ENCODE measurements around the gene ADCY1. TPM values are rescaled to one million over a fixed set of nuclear protein-coding genes. Genes with fewer than 3 reads are reported as not detected.

ADCY1 gene
- total RNA-seq, 2 donors from 2014 or later = 0.14 to 0.85 TPM

DNA sequence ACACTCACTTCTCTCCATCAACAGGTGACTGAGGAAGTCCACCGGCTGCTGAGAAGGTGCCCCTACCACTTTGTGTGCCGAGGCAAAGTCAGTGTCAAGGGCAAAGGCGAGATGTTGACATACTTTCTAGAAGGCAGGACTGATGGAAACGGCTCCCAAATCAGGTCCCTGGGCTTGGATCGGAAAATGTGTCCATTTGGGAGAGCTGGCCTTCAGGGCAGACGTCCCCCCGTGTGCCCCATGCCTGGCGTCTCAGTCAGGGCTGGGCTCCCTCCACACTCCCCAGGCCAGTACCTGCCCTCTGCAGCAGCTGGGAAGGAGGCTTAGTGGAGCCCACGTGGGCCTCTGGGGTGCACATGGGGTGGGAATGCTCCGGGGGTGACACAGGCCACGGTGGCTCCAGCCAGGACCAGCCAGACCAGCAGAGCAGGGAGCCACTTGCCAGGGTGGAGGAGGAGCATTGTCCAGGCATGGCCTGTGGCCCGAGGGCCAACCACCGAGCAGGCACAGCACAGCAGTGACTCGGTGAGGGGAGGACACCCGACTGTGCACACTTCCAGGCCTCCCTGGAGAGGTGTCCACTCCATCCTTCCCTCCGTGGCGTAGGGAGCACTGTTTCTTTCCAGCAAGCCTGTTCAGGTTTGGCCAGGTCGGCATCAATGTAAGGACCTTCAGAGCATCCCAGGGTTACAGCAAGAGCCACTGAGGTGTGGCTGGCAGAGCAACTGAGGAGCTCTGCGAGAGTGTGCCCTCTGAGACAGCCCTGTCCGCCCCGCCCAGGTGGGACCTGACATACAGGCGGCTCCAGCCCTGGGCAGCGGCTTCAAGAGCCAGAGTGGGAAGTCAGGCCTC is 139.7 kb downstream of the ADCY1 start:
- H3K9me3 ChIP-seq = no peaks in the 10 kb centered on the region
- no peaks in the 10 kb centered on the region for H3K36me3 ChIP-seq
- H3K27ac ChIP-seq = no peak overlapping the region
- no peaks in the 10 kb centered on the region for H3K27me3 ChIP-seq (replicated peaks; ENCODE audit: insufficient read depth)
- no peak overlapping the region for H3K4me3 ChIP-seq
- H3K4me1 ChIP-seq (ENCODE audit: control insufficient read depth in 1 of 2, low read depth in 2 of 2) = no peaks in the 10 kb centered on the region
- ATAC-seq (ENCODE audit: insufficient number of reproducible peaks, low FRiP score, low read depth) (no peak), DNase-seq (ENCODE audit: low spot score) (no peak)
- TF ChIP-seq, protein P1, sequence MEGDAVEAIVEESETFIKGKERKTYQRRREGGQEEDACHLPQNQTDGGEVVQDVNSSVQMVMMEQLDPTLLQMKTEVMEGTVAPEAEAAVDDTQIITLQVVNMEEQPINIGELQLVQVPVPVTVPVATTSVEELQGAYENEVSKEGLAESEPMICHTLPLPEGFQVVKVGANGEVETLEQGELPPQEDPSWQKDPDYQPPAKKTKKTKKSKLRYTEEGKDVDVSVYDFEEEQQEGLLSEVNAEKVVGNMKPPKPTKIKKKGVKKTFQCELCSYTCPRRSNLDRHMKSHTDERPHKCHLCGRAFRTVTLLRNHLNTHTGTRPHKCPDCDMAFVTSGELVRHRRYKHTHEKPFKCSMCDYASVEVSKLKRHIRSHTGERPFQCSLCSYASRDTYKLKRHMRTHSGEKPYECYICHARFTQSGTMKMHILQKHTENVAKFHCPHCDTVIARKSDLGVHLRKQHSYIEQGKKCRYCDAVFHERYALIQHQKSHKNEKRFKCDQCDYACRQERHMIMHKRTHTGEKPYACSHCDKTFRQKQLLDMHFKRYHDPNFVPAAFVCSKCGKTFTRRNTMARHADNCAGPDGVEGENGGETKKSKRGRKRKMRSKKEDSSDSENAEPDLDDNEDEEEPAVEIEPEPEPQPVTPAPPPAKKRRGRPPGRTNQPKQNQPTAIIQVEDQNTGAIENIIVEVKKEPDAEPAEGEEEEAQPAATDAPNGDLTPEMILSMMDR (IDR thresholded peaks at IDR 0.05) = no peak

- no peaks in the 10 kb centered on the region for H3K4me1 ChIP-seq (ENCODE audit: control insufficient read depth in 1 of 2, low read depth in 2 of 2)
- H3K36me3 ChIP-seq = no peaks in the 10 kb centered on the region
- no peaks in the 10 kb centered on the region for H3K9me3 ChIP-seq
- DNase-seq (ENCODE audit: low spot score) (no peak), ATAC-seq (ENCODE audit: insufficient number of reproducible peaks, low FRiP score, low read depth) (no peak)
- H3K27ac ChIP-seq = no peak overlapping the region
- TF ChIP-seq, protein P1 (IDR thresholded peaks at IDR 0.05) = no peak
- no peaks in the 10 kb centered on the region for H3K27me3 ChIP-seq (replicated peaks; ENCODE audit: insufficient read depth)
- H3K4me3 ChIP-seq = no peak overlapping the region
These were observed 140.3 kb downstream of the ADCY1 start for GRCh38 chr7:45714521-45714820.

DNA sequence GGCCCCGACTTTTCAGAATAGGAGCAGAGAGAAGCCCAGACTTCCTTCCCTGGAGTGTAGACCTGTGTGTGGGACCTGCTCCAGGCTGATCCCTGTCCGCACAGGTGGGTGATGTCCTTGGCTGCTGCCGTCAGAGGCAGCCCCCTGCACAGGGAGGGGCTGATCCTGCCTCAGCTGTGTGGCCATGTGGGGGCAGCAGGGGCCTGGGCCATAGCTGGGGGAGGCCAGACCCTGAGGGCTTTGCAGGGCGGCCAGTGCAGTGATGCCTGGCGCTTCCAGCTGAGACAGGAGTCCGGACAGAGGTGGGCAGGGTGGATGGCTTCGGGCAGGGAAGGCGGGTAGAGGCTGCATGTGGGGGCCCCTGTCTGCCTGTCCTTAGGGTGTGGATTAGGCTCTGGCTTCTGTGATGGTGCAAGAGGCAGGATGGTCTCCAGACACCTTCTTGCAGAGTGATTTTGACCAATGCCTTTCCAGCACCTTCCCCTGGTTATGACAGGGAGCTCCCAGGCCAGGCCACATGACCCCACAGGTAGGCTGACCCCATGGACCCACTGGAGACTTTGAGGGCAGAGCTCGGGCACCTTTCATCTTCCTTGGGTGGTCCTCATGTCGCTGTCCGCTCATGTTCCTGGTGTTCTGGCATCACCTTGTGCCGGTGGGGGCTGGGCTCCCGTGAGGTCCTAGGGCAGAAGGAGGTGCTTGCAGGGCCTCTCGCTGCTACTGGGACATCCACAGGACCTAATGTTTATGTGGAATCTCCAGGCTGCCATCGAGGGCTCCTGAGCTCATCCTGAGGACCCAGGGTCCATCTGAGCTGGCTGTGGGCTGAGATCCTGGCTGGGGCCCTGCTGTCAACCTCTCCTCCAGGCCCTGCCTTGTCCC is 141.5 kb downstream of the ADCY1 start:
- H3K27me3 ChIP-seq (replicated peaks; ENCODE audit: insufficient read depth) = no peaks in the 10 kb centered on the region
- no peak for DNase-seq (ENCODE audit: low spot score)
- no peak for ATAC-seq (ENCODE audit: insufficient number of reproducible peaks, low FRiP score, low read depth)
- H3K4me1 ChIP-seq (ENCODE audit: control insufficient read depth in 1 of 2, low read depth in 2 of 2) = no peaks in the 10 kb centered on the region
- no peaks in the 10 kb centered on the region for H3K36me3 ChIP-seq
- H3K9me3 ChIP-seq = no peaks in the 10 kb centered on the region
- H3K27ac ChIP-seq = no peak overlapping the region
- TF ChIP-seq, protein P1 (IDR thresholded peaks at IDR 0.05) = no peak
- H3K4me3 ChIP-seq = no peak overlapping the region

- Histone ChIP-seq H3K27ac (no peak overlapping the region), H3K9me3 (no peaks in the 10 kb centered on the region), H3K36me3 (no peaks in the 10 kb centered on the region), H3K27me3 (replicated peaks; ENCODE audit: insufficient read depth) (no peaks in the 10 kb centered on the region), H3K4me3 (no peak overlapping the region), H3K4me1 (ENCODE audit: control insufficient read depth in 1 of 2, low read depth in 2 of 2) (no peaks in the 10 kb centered on the region)
- DNase-seq (ENCODE audit: low spot score) (no peak), ATAC-seq (ENCODE audit: insufficient number of reproducible peaks, low FRiP score, low read depth) (no peak)
- TF ChIP-seq, protein P1 (IDR thresholded peaks at IDR 0.05) = no peak
These were observed 142.4 kb downstream of the ADCY1 start for GRCh38 chr7:45716380-45717203.

Measured in thoracic aorta (tissue), 2 donors.